ENCODE results near the gene TAMM41. TPM values are rescaled to one million over a fixed set of nuclear protein-coding genes. Genes with fewer than 3 reads are reported as not detected.
A peak's percentile ranks its signal among the peaks of the same experiment; 100 is the strongest.

The TAMM41 gene
- total and polyA plus RNA-seq, 9 of the 15 experiments (the other 6 are each of a cell fraction or from before 2014, with no cell fraction given): 8.6 to 74.6 (median 29.3) TPM

DNA sequence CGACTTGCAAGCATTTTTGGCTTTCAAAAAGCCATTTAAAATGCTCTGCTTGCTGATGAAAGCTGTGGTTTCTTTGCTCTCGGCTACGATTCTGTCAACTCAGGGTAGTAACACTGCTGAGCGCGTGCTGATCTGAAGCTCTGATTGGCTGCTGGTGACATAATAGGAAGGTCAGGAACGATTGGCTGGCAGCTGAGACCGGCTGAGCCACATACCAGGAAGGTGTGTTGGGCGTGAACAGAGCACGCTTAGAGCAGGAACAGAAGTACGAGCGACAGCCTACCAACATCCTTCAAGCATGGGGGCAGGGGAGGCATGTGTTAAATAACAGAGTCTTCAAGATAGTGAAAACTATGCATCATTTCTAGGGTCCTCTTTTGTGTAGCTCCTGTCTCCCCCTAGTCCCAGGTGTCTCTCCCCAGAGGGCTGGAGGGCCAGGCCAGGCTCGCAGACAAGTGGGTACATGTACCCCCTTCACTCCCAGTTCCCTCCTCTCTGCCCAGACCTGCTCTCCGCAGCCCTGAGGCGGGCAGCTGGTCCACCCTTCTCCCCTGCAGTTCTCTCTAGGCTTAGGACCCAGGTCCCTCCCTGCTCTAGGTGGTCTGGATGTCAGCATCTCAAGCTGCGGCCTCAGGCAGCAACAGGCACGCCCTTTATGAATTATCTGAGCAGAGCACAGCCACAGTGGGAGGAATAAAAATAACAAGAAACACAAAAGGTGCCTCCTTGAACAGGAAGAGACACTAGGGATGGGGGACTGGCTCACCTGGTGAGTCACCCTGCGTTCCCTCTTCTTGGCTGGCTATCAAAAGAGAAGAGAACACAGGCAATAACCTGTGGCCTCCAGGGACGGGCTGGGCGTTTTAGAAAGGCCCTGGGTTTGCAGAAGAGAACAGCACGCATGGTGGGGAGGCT is 76.0 kb downstream of the TAMM41 start (continued):
- TF ChIP-seq L3MBTL2 (IDR thresholded peaks at IDR 0.05) (peak; percentile 97), E2F3 (CRISPR knock-in tag; IDR thresholded peaks at IDR 0.05) (no peak), NONO (IDR thresholded peaks at IDR 0.05; ENCODE audit: low read depth in 2 of 2, low read length in 1 of 2) (peak in 1 of 2 experiments; percentile 65; a peak in 1 of 4 replicates), HSF4 (CRISPR knock-in tag; IDR thresholded peaks at IDR 0.05; ENCODE audit: borderline replicate concordance) (no peak), MAZ (CRISPR knock-in tag; conservative IDR thresholded peaks at IDR 0.05 in 1 of 2, IDR thresholded peaks at IDR 0.05 in 1 of 2) (0 out of 4 replicates have a peak, but pooled peaks of 1 of the 2 experiments have one; percentile 38), ZNF431 (CRISPR knock-in tag; IDR thresholded peaks at IDR 0.05) (0 out of 2 replicates have a peak, but pooled peaks have one; percentile 19), HDAC1 (IDR thresholded peaks at IDR 0.05) (no peak), ELF1 (tag; IDR thresholded peaks at IDR 0.05) (peak; percentile 39; the same call in 1 of the 2 replicates), SETDB1 (IDR thresholded peaks at IDR 0.05; ENCODE audit: low read length) (no peak), CTBP1 (IDR thresholded peaks at IDR 0.05; ENCODE audit: borderline replicate concordance) (peak; percentile 54; the same call in 1 of the 2 replicates), SMAD4 (CRISPR knock-in tag; conservative IDR thresholded peaks at IDR 0.05) (no peak), CREB1 (IDR thresholded peaks at IDR 0.05) (no peak), CREB1 (CRISPR knock-in tag; IDR thresholded peaks at IDR 0.05) (peak; percentile 39; the same call in 1 of the 2 replicates), ZNF175 (CRISPR knock-in tag; IDR thresholded peaks at IDR 0.05; ENCODE audit: low read depth) (peak; percentile 52; the same call in 1 of the 2 replicates), XRCC3 (IDR thresholded peaks at IDR 0.05) (no peak)
- TF ChIP-seq, protein P1, sequence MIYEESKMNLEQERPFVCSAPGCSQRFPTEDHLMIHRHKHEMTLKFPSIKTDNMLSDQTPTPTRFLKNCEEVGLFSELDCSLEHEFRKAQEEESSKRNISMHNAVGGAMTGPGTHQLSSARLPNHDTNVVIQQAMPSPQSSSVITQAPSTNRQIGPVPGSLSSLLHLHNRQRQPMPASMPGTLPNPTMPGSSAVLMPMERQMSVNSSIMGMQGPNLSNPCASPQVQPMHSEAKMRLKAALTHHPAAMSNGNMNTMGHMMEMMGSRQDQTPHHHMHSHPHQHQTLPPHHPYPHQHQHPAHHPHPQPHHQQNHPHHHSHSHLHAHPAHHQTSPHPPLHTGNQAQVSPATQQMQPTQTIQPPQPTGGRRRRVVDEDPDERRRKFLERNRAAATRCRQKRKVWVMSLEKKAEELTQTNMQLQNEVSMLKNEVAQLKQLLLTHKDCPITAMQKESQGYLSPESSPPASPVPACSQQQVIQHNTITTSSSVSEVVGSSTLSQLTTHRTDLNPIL (CRISPR knock-in tag; IDR thresholded peaks at IDR 0.05): no peak
- TF ChIP-seq, protein P2, sequence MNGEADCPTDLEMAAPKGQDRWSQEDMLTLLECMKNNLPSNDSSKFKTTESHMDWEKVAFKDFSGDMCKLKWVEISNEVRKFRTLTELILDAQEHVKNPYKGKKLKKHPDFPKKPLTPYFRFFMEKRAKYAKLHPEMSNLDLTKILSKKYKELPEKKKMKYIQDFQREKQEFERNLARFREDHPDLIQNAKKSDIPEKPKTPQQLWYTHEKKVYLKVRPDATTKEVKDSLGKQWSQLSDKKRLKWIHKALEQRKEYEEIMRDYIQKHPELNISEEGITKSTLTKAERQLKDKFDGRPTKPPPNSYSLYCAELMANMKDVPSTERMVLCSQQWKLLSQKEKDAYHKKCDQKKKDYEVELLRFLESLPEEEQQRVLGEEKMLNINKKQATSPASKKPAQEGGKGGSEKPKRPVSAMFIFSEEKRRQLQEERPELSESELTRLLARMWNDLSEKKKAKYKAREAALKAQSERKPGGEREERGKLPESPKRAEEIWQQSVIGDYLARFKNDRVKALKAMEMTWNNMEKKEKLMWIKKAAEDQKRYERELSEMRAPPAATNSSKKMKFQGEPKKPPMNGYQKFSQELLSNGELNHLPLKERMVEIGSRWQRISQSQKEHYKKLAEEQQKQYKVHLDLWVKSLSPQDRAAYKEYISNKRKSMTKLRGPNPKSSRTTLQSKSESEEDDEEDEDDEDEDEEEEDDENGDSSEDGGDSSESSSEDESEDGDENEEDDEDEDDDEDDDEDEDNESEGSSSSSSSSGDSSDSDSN (IDR thresholded peaks at IDR 0.05; ENCODE audit: borderline replicate concordance in 1 of 2, low read depth in 2 of 2, low read length in 2 of 2): 0 out of 4 replicates have a peak, but pooled peaks of 1 of the 2 experiments have one; percentile 26
- TF ChIP-seq, protein P3, sequence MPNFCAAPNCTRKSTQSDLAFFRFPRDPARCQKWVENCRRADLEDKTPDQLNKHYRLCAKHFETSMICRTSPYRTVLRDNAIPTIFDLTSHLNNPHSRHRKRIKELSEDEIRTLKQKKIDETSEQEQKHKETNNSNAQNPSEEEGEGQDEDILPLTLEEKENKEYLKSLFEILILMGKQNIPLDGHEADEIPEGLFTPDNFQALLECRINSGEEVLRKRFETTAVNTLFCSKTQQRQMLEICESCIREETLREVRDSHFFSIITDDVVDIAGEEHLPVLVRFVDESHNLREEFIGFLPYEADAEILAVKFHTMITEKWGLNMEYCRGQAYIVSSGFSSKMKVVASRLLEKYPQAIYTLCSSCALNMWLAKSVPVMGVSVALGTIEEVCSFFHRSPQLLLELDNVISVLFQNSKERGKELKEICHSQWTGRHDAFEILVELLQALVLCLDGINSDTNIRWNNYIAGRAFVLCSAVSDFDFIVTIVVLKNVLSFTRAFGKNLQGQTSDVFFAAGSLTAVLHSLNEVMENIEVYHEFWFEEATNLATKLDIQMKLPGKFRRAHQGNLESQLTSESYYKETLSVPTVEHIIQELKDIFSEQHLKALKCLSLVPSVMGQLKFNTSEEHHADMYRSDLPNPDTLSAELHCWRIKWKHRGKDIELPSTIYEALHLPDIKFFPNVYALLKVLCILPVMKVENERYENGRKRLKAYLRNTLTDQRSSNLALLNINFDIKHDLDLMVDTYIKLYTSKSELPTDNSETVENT (CRISPR knock-in tag; IDR thresholded peaks at IDR 0.05): no peak
- TF ChIP-seq, protein P4, sequence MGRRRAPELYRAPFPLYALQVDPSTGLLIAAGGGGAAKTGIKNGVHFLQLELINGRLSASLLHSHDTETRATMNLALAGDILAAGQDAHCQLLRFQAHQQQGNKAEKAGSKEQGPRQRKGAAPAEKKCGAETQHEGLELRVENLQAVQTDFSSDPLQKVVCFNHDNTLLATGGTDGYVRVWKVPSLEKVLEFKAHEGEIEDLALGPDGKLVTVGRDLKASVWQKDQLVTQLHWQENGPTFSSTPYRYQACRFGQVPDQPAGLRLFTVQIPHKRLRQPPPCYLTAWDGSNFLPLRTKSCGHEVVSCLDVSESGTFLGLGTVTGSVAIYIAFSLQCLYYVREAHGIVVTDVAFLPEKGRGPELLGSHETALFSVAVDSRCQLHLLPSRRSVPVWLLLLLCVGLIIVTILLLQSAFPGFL (CRISPR knock-in tag; IDR thresholded peaks at IDR 0.05): no peak

Measured in K562 (cell line).